ENCODE data around the gene CDH13. TPM values are rescaled to one million over a fixed set of nuclear protein-coding genes. Genes with fewer than 3 reads are reported as not detected.

Gene CDH13
- total RNA-seq, 2 experiments from 2014 or later = not detected

- ChIA-PET POLR2A (no interaction called here), CTCF (interaction anchor here (0.8 to 1.7 kb wide), 6 partner anchors 10 to 585 kb away, joined by 3 to 9 read pairs (median 4); no protein-coding TSS in a partner anchor)
- Mint-ChIP-seq H3K27ac (no peak overlapping the region), H3K27me3 (peaks cover 46% of the 10 kb centered on the region), H3K9me3 (no peaks in the 10 kb centered on the region), H3K36me3 (no peaks in the 10 kb centered on the region), H3K4me3 (no peak overlapping the region), H3K4me1 (ENCODE audit: low read depth) (peaks cover 7% of the 10 kb centered on the region)
- DNase-seq = no peak
- intact Hi-C loops (cut with micrococcal nuclease) = no loop called here
Measured at GRCh38 chr16:82630688-82631087, 3.9 kb downstream of the CDH13 start.

- Mint-ChIP-seq H3K36me3 (no peaks in the 10 kb centered on the region), H3K27ac (no peak overlapping the region), H3K27me3 (peaks cover 35% of the 10 kb centered on the region), H3K4me3 (no peak overlapping the region), H3K4me1 (ENCODE audit: low read depth) (peaks cover 7% of the 10 kb centered on the region), H3K9me3 (no peaks in the 10 kb centered on the region)
- intact Hi-C loops (cut with micrococcal nuclease) = no loop called here
- DNase-seq = no peak
- ChIA-PET POLR2A (no interaction called here), CTCF (interaction anchor here (0.7 to 2.7 kb wide), 5 partner anchors 9 to 368 kb away, joined by 3 to 9 read pairs (median 6); no protein-coding TSS in a partner anchor)
Measured at GRCh38 chr16:82631701-82632685, 5.2 kb downstream of the CDH13 start.

DNA sequence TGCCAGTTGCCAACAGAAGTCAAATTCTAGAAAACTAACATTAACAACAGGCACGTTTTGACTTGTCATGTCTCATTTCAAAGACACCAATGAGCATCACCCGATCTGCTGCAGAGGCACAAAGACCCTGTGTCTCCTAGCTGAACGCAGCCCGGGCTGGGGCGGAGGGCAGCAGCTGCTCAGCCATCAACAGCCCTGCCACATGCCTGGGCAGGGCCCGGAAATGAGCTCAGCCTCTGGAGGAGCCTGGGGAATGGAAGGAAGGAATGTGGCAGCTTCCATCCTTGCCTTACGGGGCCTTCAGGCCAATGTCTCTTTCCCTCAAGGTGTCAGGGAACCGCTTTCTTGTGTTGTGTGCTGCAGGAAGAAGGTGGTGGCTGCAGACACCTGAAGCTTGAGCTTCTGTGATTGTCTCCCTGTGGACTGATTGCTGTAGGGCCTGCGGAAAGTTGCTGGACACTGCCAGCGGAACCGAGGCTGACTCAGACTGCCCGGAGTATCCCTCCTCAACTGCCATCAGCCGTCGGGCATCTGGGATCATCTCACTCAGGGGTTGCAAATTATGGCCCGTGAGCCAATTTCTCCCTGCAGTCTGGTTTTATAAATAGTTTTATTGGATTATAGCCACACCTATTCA lies 7.3 kb downstream of the CDH13 start:
- CTCF ChIA-PET = interaction anchor here (1.4 to 2.7 kb wide), 2 partner anchors 38 to 370 kb away, joined by 3 to 9 read pairs; no protein-coding TSS in a partner anchor
- H3K4me1 Mint-ChIP-seq (ENCODE audit: low read depth) = peaks cover 5% of the 10 kb centered on the region

GRCh38 chr16:82634955-82635610 lies 8.3 kb downstream of the CDH13 start:
- peak; percentile 18 for DNase-seq

More for the DNA sequence above, 7.3 kb downstream of the CDH13 start:
- intact Hi-C loops (cut with micrococcal nuclease) = no loop called here
- Mint-ChIP-seq H3K27me3 (peaks cover 22% of the 10 kb centered on the region), H3K4me3 (no peak overlapping the region), H3K27ac (no peak overlapping the region), H3K36me3 (no peaks in the 10 kb centered on the region), H3K9me3 (no peaks in the 10 kb centered on the region)
- no peak for DNase-seq
- POLR2A ChIA-PET = no interaction called here

GRCh38 chr16:82636485-82636884 lies 9.7 kb downstream of the CDH13 start:
- DNase-seq = no peak
- H3K27me3 Mint-ChIP-seq = no peaks in the 10 kb centered on the region
- H3K27ac Mint-ChIP-seq = no peak overlapping the region
- peaks cover 9% of the 10 kb centered on the region for H3K4me1 Mint-ChIP-seq (ENCODE audit: low read depth)
- intact Hi-C loops (cut with micrococcal nuclease) = loop anchor here (5.0 kb wide), 1 partner anchor 101 kb away; no protein-coding TSS in a partner anchor
- no peak overlapping the region for H3K4me3 Mint-ChIP-seq
- POLR2A ChIA-PET = no interaction called here
- CTCF ChIA-PET = no interaction called here
- H3K36me3 Mint-ChIP-seq = no peaks in the 10 kb centered on the region
- H3K9me3 Mint-ChIP-seq = no peaks in the 10 kb centered on the region

More at GRCh38 chr16:82634955-82635610, 8.3 kb downstream of the CDH13 start:
- Mint-ChIP-seq H3K27me3 (peaks cover 12% of the 10 kb centered on the region), H3K36me3 (no peaks in the 10 kb centered on the region), H3K27ac (no peak overlapping the region), H3K9me3 (no peaks in the 10 kb centered on the region), H3K4me1 (ENCODE audit: low read depth) (peaks cover 5% of the 10 kb centered on the region), H3K4me3 (no peak overlapping the region)
- intact Hi-C loops (cut with micrococcal nuclease) = loop anchor here (1.0 to 5.0 kb wide), 2 partner anchors 19 to 102 kb away; no protein-coding TSS in a partner anchor
- POLR2A ChIA-PET = no interaction called here
- CTCF ChIA-PET = no interaction called here

- intact Hi-C loops (cut with micrococcal nuclease) = loop anchor here (5.0 kb wide), 1 partner anchor 100 kb away; no protein-coding TSS in a partner anchor
- ChIA-PET POLR2A (no interaction called here), CTCF (no interaction called here)
- DNase-seq = no peak
- peaks cover 12% of the 10 kb centered on the region for H3K4me1 Mint-ChIP-seq (ENCODE audit: low read depth)
- H3K9me3 Mint-ChIP-seq = no peaks in the 10 kb centered on the region
- no peak overlapping the region for H3K4me3 Mint-ChIP-seq
- no peaks in the 10 kb centered on the region for H3K36me3 Mint-ChIP-seq
- H3K27ac Mint-ChIP-seq = no peak overlapping the region
- no peaks in the 10 kb centered on the region for H3K27me3 Mint-ChIP-seq
Measured at GRCh38 chr16:82636958-82637357, 10.2 kb downstream of the CDH13 start.

GRCh38 chr16:82638095-82638798 lies 11.5 kb downstream of the CDH13 start:
- ChIA-PET CTCF (interaction anchor here (1.1 kb wide), 1 partner anchor 70 kb away, joined by 3 read pairs; no protein-coding TSS in a partner anchor), POLR2A (no interaction called here)
- Mint-ChIP-seq H3K9me3 (no peaks in the 10 kb centered on the region), H3K4me1 (ENCODE audit: low read depth) (peaks cover 12% of the 10 kb centered on the region), H3K27ac (no peak overlapping the region), H3K27me3 (no peaks in the 10 kb centered on the region), H3K36me3 (no peaks in the 10 kb centered on the region), H3K4me3 (no peak overlapping the region)
- no peak for DNase-seq
- intact Hi-C loops (cut with micrococcal nuclease) = loop anchor here (5.0 kb wide), 1 partner anchor 99 kb away; no protein-coding TSS in a partner anchor

DNA sequence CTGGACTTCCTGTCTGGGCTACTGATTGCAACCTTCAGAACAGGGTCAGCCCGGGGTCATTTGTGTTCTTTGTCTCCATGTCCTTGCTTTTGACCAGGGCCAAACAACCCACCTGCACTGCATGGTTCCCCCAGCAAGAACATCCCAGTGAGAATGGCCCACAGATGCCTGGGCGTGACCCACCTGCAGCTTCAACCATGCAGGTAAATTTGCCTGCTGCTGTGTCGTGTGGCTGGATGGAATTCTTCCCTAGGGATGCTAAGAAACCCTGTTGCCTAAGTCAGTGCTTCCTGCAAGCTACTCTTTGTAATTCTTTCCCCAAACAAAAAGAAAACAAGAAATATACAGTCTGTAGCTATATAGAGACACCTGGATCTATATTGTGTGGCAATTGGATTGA lies 12.5 kb downstream of the CDH13 start:
- Mint-ChIP-seq H3K4me3 (no peak overlapping the region), H3K4me1 (ENCODE audit: low read depth) (peaks cover 12% of the 10 kb centered on the region), H3K36me3 (no peaks in the 10 kb centered on the region), H3K27me3 (no peaks in the 10 kb centered on the region), H3K9me3 (no peaks in the 10 kb centered on the region), H3K27ac (no peak overlapping the region)
- DNase-seq = no peak
- intact Hi-C loops (cut with micrococcal nuclease) = loop anchor here (5.0 kb wide), 1 partner anchor 98 kb away; no protein-coding TSS in a partner anchor
- POLR2A ChIA-PET = no interaction called here
- CTCF ChIA-PET = interaction anchor here (0.8 to 2.3 kb wide), 5 partner anchors 13 to 69 kb away, joined by 3 to 15 read pairs (median 3); no protein-coding TSS in a partner anchor

DNA sequence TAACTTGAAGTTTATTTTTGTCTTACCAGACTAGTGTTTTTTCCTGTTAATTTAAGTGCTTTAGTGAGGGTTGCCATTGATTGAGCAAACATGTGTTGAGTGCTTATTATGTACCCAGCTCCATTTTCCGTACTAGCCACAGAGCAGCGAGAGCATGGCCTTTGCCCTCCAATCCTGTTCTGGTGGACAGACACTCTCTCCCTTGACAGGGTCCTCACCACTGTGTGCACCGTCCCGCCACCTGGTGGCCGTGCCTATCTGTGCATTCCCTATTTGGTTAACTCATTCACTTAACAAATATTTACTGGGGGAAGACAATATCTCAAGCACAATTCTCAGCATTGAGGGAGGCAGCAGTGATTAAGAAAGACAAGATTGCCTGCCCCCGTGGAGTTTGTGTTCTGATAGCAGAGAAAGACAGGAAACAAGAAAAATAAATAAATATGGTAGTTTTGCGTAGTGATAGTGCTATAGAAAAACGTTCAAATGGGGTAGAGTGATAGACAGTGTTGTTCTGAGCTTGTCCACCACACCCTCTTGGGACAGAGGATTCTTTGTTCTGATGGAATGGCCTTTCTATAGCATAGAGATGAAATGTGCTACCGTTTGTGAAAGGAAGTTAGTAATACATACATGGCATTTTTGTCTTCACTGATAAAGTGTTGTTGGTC lies 13.0 kb downstream of the CDH13 start:
- Mint-ChIP-seq H3K9me3 (no peaks in the 10 kb centered on the region), H3K4me1 (ENCODE audit: low read depth) (peaks cover 12% of the 10 kb centered on the region)

DNA sequence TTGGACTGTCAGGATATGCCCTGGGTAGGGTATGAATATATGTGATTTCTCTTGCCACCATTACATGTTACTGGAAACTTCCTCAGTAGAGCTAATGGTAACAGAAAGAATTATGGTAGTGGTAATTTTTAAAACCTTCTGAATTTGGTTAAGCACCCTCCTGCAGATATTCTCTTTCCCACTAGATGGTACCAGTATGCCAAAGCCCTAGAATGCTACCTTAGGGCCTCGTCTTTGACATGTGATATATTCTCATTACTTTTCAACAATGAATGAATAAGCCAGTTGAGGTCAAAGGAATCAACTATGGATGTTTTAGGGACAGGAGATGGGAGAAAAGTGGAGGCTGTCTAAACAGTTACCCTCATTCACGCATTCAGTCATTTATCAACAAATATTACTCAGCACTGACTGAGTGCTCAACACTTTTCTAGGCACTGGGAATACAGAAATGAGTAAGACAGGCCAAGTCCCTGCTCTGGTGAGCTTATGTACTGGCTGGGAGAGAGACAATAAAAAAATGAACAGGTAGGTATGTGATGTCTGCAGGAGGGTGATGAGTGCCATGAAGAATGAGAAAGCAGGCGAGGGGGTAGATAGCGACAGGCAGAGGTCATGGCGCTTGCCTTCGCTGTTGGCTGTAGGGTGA lies 14.7 kb downstream of the CDH13 start:
- intact Hi-C loops (cut with micrococcal nuclease) = loop anchor here (1.0 to 10.0 kb wide), 2 partner anchors 30 to 573 kb away; no protein-coding TSS in a partner anchor
- peaks cover 2% of the 10 kb centered on the region for H3K27me3 Mint-ChIP-seq
- H3K9me3 Mint-ChIP-seq = no peaks in the 10 kb centered on the region
- H3K36me3 Mint-ChIP-seq = no peaks in the 10 kb centered on the region
- no peak overlapping the region for H3K4me3 Mint-ChIP-seq
- DNase-seq = no peak
- ChIA-PET CTCF (interaction anchor here (0.5 to 2.3 kb wide), 15 partner anchors 10 to 378 kb away, joined by 3 to 15 read pairs (median 4); no protein-coding TSS in a partner anchor), POLR2A (no interaction called here)
- peak overlapping the region; percentile 0 for H3K27ac Mint-ChIP-seq
- peaks cover 9% of the 10 kb centered on the region for H3K4me1 Mint-ChIP-seq (ENCODE audit: low read depth)

More for the DNA sequence above, 13.0 kb downstream of the CDH13 start:
- CTCF ChIA-PET = interaction anchor here (0.6 to 2.3 kb wide), 13 partner anchors 9 to 376 kb away, joined by 3 to 15 read pairs (median 4); no protein-coding TSS in a partner anchor
- H3K36me3 Mint-ChIP-seq = no peaks in the 10 kb centered on the region
- H3K4me3 Mint-ChIP-seq = no peak overlapping the region
- POLR2A ChIA-PET = no interaction called here
- peak; percentile 62 for DNase-seq
- no peak overlapping the region for H3K27ac Mint-ChIP-seq
- H3K27me3 Mint-ChIP-seq = no peaks in the 10 kb centered on the region
- intact Hi-C loops (cut with micrococcal nuclease) = loop anchor here (5.0 to 10.0 kb wide), 2 partner anchors 98 to 575 kb away; no protein-coding TSS in a partner anchor
